Lower lobe of right lung (tissue), 2 donors: Measurements from ENCODE around the gene HDHD5. TPM values are rescaled to one million over a fixed set of nuclear protein-coding genes. Genes with fewer than 3 reads are reported as not detected.

Experiments used
- ATAC-seq, 2 donors: fragments of 200-7000 bp; cut with Tn5 transposase; one replicate each; pipeline ENCODE4 v1.9.1; 2020 to 2022; ENCODE audit warnings: mild to moderate bottlenecking in 2 of 2, moderate library complexity in 2 of 2
- DNase-seq: peaks from one replicate; pipeline ENCODE4 v3.0.0-alpha.2; 2020
- H3K27ac ChIP-seq: fragments of 200-600 bp; one replicate; pipeline ENCODE4 v1.8.0; 2022
- H3K27me3 ChIP-seq: fragments of 200-600 bp; one replicate; pipeline ENCODE4 v1.8.0; 2022; ENCODE audit warnings: low read depth
- H3K36me3 ChIP-seq: fragments of 200-600 bp; one replicate; pipeline ENCODE4 v1.8.0; 2022; ENCODE audit warnings: mild to moderate bottlenecking
- H3K4me1 ChIP-seq: fragments of 200-600 bp; one replicate; pipeline ENCODE4 v1.8.0; 2022
- H3K4me3 ChIP-seq: fragments of 200-600 bp; one replicate; pipeline ENCODE4 v1.8.0; 2022; ENCODE audit warnings: mild to moderate bottlenecking
- H3K9me3 ChIP-seq: fragments of 200-600 bp; one replicate; pipeline ENCODE4 v1.8.0; 2022
- intact Hi-C: fragments of 100-400 bp; cut with DNase I; formaldehyde crosslinking; loops from one replicate; pipeline ENCODE4 v1.11.0; 2022
- total RNA-seq: library from RNA; stranded (reverse); fragmentation: NEBNext Ultra II Directional; extraction: Animal tissue kit (Norgen Biotek cat#: 25700); gene quantifications from one replicate; pipeline ENCODE4 v1.2.1, GENCODE V29; 2021
- TF ChIP-seq, protein P1 (sequence below): fragments of 200-600 bp; IDR thresholded peaks from one replicate; pipeline ENCODE4 v1.8.0; 2022; ENCODE audit warnings: antibody characterized with exemption, mild to moderate bottlenecking
- donor health status: DM: no; HTN: yes; CAD: no; lungs with severe emphysema.

HDHD5 gene
- total RNA-seq, 1 donor from 2014 or later: 26.2 TPM

GRCh38 chr22:17143101-17143500 lies 16.0 kb downstream of the HDHD5 start:
- TF ChIP-seq, protein P1, sequence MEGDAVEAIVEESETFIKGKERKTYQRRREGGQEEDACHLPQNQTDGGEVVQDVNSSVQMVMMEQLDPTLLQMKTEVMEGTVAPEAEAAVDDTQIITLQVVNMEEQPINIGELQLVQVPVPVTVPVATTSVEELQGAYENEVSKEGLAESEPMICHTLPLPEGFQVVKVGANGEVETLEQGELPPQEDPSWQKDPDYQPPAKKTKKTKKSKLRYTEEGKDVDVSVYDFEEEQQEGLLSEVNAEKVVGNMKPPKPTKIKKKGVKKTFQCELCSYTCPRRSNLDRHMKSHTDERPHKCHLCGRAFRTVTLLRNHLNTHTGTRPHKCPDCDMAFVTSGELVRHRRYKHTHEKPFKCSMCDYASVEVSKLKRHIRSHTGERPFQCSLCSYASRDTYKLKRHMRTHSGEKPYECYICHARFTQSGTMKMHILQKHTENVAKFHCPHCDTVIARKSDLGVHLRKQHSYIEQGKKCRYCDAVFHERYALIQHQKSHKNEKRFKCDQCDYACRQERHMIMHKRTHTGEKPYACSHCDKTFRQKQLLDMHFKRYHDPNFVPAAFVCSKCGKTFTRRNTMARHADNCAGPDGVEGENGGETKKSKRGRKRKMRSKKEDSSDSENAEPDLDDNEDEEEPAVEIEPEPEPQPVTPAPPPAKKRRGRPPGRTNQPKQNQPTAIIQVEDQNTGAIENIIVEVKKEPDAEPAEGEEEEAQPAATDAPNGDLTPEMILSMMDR: no peak
- Histone ChIP-seq H3K9me3 (no peaks in the 10 kb centered on the region), H3K4me3 (no peak overlapping the region), H3K27ac (no peak overlapping the region), H3K4me1 (no peaks in the 10 kb centered on the region), H3K27me3 (no peaks in the 10 kb centered on the region), H3K36me3 (peaks cover 77% of the 10 kb centered on the region)
- ATAC-seq (no peak), DNase-seq (no peak)
- intact Hi-C loops: no loop called here

DNA sequence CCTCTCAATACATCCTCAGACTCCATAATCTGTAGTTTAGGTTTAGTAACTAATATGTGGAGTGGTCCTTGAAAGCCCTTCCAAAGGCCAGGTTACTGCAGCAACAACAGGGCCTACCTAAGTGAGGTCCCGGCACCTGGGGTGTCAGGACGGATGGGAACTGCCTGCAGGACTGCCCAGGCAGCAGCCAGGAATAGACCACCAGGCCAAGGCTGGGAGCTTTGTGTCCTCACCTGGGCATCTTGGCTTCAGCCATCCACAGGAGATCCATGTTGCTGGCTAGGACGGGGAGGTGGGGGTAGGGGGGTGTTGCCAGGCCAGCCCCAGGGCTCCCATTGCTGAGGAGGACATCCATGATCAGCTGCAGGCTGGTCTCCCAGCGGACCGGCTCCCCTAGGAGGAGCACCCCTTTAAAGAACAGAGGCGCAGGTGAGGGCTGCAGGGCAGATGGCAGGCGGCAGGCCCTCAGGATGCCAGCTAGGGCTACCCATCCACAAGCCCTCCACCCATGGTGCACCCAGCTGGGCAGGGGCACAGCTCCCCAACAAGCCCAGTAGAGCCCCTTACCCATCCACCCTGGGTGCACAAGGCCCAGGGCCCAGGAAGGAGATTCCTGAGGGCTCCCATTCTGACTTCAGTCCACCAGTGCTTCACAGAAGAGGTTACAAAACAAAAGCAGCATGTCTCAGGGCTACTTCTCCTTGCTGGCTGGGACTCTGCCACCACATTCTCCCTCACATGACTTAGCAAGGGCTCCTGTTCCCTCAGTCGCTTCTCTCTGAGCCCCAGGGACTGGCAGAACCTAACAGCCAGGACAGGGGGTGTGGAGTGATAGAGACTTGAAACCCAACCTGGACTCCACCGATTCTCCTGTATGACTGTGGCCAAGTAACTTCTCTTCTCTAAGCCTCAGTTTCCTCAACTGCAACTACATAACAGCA lies 18.0 kb downstream of the HDHD5 start:
- no peak for DNase-seq

GRCh38 chr22:17140022-17140421 lies 19.1 kb downstream of the HDHD5 start:
- H3K27me3 ChIP-seq: no peaks in the 10 kb centered on the region
- H3K4me1 ChIP-seq: no peaks in the 10 kb centered on the region
- intact Hi-C loops: no loop called here
- H3K4me3 ChIP-seq: no peak overlapping the region
- H3K9me3 ChIP-seq: no peaks in the 10 kb centered on the region
- TF ChIP-seq, protein P1: no peak
- no peak for DNase-seq
- H3K36me3 ChIP-seq: peaks cover 80% of the 10 kb centered on the region
- no peak overlapping the region for H3K27ac ChIP-seq
- ATAC-seq: no peak

More for the DNA sequence above, 18.0 kb downstream of the HDHD5 start:
- H3K36me3 ChIP-seq: peaks cover 84% of the 10 kb centered on the region
- TF ChIP-seq, protein P1: no peak
- intact Hi-C loops: no loop called here
- H3K9me3 ChIP-seq: no peaks in the 10 kb centered on the region
- H3K27ac ChIP-seq: no peak overlapping the region
- H3K4me1 ChIP-seq: no peaks in the 10 kb centered on the region
- no peak for ATAC-seq
- no peaks in the 10 kb centered on the region for H3K27me3 ChIP-seq
- H3K4me3 ChIP-seq: no peak overlapping the region

- TF ChIP-seq, protein P1: no peak
- Histone ChIP-seq H3K4me1 (no peaks in the 10 kb centered on the region), H3K9me3 (no peaks in the 10 kb centered on the region), H3K27ac (no peak overlapping the region), H3K27me3 (no peaks in the 10 kb centered on the region), H3K4me3 (no peak overlapping the region), H3K36me3 (peaks cover 65% of the 10 kb centered on the region)
- intact Hi-C loops: no loop called here
- no peak for DNase-seq
- ATAC-seq: no peak
These were observed 20.6 kb downstream of the HDHD5 start for GRCh38 chr22:17138513-17138912.

DNA sequence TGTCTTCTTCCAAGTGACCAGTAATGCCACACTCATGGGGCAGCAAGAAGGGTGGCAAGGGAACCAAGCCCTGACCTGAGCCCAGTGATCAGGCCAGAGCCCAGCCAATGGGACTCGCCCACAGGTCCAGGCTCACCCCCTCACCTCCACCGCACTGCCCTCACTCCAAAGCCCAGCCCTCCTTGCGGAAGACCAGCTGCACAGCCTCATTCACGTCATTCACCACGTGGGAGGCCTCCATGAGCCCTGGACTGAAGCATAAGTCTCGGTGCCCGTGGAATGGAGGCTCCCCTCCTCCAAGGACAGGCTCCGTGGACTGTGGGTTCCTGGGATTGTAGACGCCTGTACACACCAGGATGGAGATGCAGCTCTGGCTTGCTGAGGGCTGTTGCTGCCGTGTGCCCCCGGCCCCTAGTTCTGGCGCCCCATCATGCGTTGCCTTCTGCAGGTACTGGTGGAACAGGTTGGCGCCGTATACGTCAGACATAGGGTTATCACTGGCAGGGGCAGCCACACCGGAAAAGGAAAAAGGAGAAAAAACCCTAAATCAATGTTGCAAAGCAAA lies 21.1 kb downstream of the HDHD5 start:
- no peak for ATAC-seq
- TF ChIP-seq, protein P1: no peak
- Histone ChIP-seq H3K27me3 (no peaks in the 10 kb centered on the region), H3K36me3 (peaks cover 60% of the 10 kb centered on the region), H3K9me3 (no peaks in the 10 kb centered on the region), H3K4me1 (no peaks in the 10 kb centered on the region), H3K4me3 (no peak overlapping the region), H3K27ac (no peak overlapping the region)
- intact Hi-C loops: no loop called here
- no peak for DNase-seq
